ENCODE measurements around the gene SFSWAP.
"Not testable (repeated sequence)": the region's sequence is repeated elsewhere in the genome, so short reads cannot be mapped to it uniquely, and the experiment has no call there.

Gene SFSWAP

GRCh38 chr12:131704509-131704908, 6.4 kb upstream of the SFSWAP start:
- DNase-seq = no peak

GRCh38 chr12:131706709-131707108, 4.2 kb upstream of the SFSWAP start:
- DNase-seq = not testable (repeated sequence)

- DNase-seq = no peak
Measured at GRCh38 chr12:131709226-131709625, 1.7 kb upstream of the SFSWAP start.

- DNase-seq = no peak
Measured at GRCh38 chr12:131711551-131712205, 788 bp downstream of the SFSWAP start.

GRCh38 chr12:131713349-131713748, 2.5 kb downstream of the SFSWAP start:
- DNase-seq = no peak

- DNase-seq = no peak
Measured at GRCh38 chr12:131714759-131715158, 3.9 kb downstream of the SFSWAP start.

GRCh38 chr12:131716282-131716681, 5.4 kb downstream of the SFSWAP start:
- no peak for DNase-seq

GRCh38 chr12:131720241-131720640, 9.4 kb downstream of the SFSWAP start:
- DNase-seq = no peak

GRCh38 chr12:131720921-131721320, 10.0 kb downstream of the SFSWAP start:
- DNase-seq = no peak

- no peak for DNase-seq
Measured at GRCh38 chr12:131721548-131721947, 10.7 kb downstream of the SFSWAP start.

- no peak for DNase-seq
Measured at GRCh38 chr12:131723532-131723931, 12.6 kb downstream of the SFSWAP start.

- DNase-seq = no peak
Measured at GRCh38 chr12:131724534-131724933, 13.6 kb downstream of the SFSWAP start.

GRCh38 chr12:131725503-131725902, 14.6 kb downstream of the SFSWAP start:
- no peak for DNase-seq

- no peak for DNase-seq
Measured at GRCh38 chr12:131728720-131729119, 17.8 kb downstream of the SFSWAP start.

- no peak for DNase-seq
Measured at GRCh38 chr12:131729254-131729955, 18.5 kb downstream of the SFSWAP start.

GRCh38 chr12:131732996-131733615, 22.2 kb downstream of the SFSWAP start:
- DNase-seq = no peak

GRCh38 chr12:131733874-131734273, 23.0 kb downstream of the SFSWAP start:
- DNase-seq = no peak

GRCh38 chr12:131734336-131735152, 23.7 kb downstream of the SFSWAP start:
- no peak for DNase-seq

- DNase-seq = no peak
Measured at GRCh38 chr12:131735153-131735456, 24.2 kb downstream of the SFSWAP start.

GRCh38 chr12:131735476-131736445, 24.9 kb downstream of the SFSWAP start:
- no peak for DNase-seq

- DNase-seq = no peak
Measured at GRCh38 chr12:131736446-131737149, 25.7 kb downstream of the SFSWAP start.

Measured in retina (tissue), 1 donor.